Lung (tissue), 12 donors: Measurements from ENCODE around the gene TACR1. TPM values are rescaled to one million over a fixed set of nuclear protein-coding genes. Genes with fewer than 3 reads are reported as not detected.
A peak's percentile ranks its signal among the peaks of the same experiment; 100 is the strongest.

ENCODE experiments used
- ATAC-seq: fragments of 200-7000 bp; cut with Tn5 transposase; one replicate; pipeline ENCODE4 v1.9.1; 2020; ENCODE audit warnings: moderate number of reproducible peaks; ENCODE audit not compliant: insufficient read depth, low FRiP score
- DNase-seq, 3 donors: peaks; one replicate each; pipeline ENCODE4 v3.0.0-alpha.2; 2013 to 2017
- H3K27ac ChIP-seq, 2 donors: one replicate each; pipeline ENCODE4 v1.5.1; 2013; ENCODE audit warnings: mild to moderate bottlenecking in 2 of 2, moderate library complexity in 2 of 2, control low read depth in 1 of 2, inconsistent platforms in 1 of 2, low read depth in 1 of 2, low read length in 1 of 2
- H3K27me3 ChIP-seq, 3 donors: one replicate each; pipeline ENCODE4 v1.5.1; 2013; ENCODE audit warnings: low read length in 2 of 3; ENCODE audit not compliant: control insufficient read depth in 3 of 3, insufficient read depth in 3 of 3
- H3K36me3 ChIP-seq, 4 donors: one replicate each; pipeline ENCODE4 v1.5.1; 2013; ENCODE audit warnings: low read length in 4 of 4, mild to moderate bottlenecking in 1 of 4, moderate library complexity in 1 of 4; ENCODE audit not compliant: control insufficient read depth in 4 of 4, insufficient read depth in 4 of 4
- H3K4me1 ChIP-seq, 5 donors: one replicate each; pipeline ENCODE4 v1.5.1; 2013; ENCODE audit warnings: low read length in 5 of 5, mild to moderate bottlenecking in 2 of 5, moderate library complexity in 1 of 5; ENCODE audit not compliant: control insufficient read depth in 5 of 5, insufficient read depth in 5 of 5
- H3K4me3 ChIP-seq: one replicate; pipeline ENCODE4 v1.5.1; 2013; ENCODE audit warnings: mild to moderate bottlenecking, control low read depth, moderate library complexity
- H3K9ac ChIP-seq, 2 donors: one replicate each; pipeline ENCODE4 v1.5.1; 2013; ENCODE audit warnings: low read length in 2 of 2, control low read depth in 1 of 2; ENCODE audit not compliant: insufficient read depth in 1 of 2
- H3K9me3 ChIP-seq, 4 donors: one replicate each; pipeline ENCODE4 v1.5.1; 2013; ENCODE audit warnings: low read length in 3 of 4, mild to moderate bottlenecking in 1 of 4, moderate library complexity in 1 of 4; ENCODE audit not compliant: control insufficient read depth in 4 of 4, insufficient read depth in 3 of 4
- CTCF ChIP-seq: IDR thresholded peaks from 2 replicates; pipeline ENCODE4 v1.5.1; 2012; ENCODE audit warnings: mild to moderate bottlenecking; ENCODE audit errors: control extremely low read depth, extremely low read depth
- WGBS, 2 donors: extraction: QIAGEN DNeasy Blood & Tissue Kit; methylation state at CpG; one replicate each; pipeline ENCODE4 v1.1.7; 2013; 5-methylcytosine and 5-hydroxymethylcytosine counted together
- polyA plus RNA-seq, 2 donors: library from polyadenylated mRNA; stranded (reverse); fragments of 200-250 nt; gene quantifications; one replicate each; pipeline ENCODE4 v1.2.1, GENCODE V29; 2013
- total RNA-seq, 2 donors: library from RNA; depleted of rRNA in 1 of 2; stranded (reverse); fragments of >200 nt in 1 of 2; gene quantifications; one replicate each; pipeline ENCODE4 v1.2.1, GENCODE V29; 2014 to 2021
- donor health status: control.
- donor health status: control.
- donor health status: Bipolar disorder and iron deficiency.
- donor health status: healthy.
- donor health status: DM: yes; HTN: yes; CAD: no.

Gene TACR1
- total and polyA plus RNA-seq, 4 donors: 0.33 to 1.6 (median 0.59) TPM

GRCh38 chr2:75140288-75140687 lies 59.0 kb downstream of the TACR1 start:
- no peak overlapping the region for H3K27ac ChIP-seq
- H3K4me3 ChIP-seq: no peak overlapping the region
- DNase-seq (peak in 1 of 3 donors; percentile 47), ATAC-seq (no peak)
- no peaks in the 10 kb centered on the region for H3K27me3 ChIP-seq
- TF ChIP-seq CTCF: no peak
- H3K4me1 ChIP-seq: peaks cover 0 to 29% (median 9%) of the 10 kb centered on the region in 5 donors
- 27 to 30% methylated on average over 1 of the region's 1 CpG for WGBS, 2 donors
- H3K9ac ChIP-seq: no peak overlapping the region
- no peaks in the 10 kb centered on the region for H3K9me3 ChIP-seq
- no peaks in the 10 kb centered on the region for H3K36me3 ChIP-seq

- Histone ChIP-seq H3K27ac (no peak overlapping the region), H3K36me3 (no peaks in the 10 kb centered on the region), H3K9me3 (no peaks in the 10 kb centered on the region), H3K4me3 (no peak overlapping the region), H3K9ac (no peak overlapping the region), H3K4me1 (peaks cover 0 to 39% (median 9%) of the 10 kb centered on the region in 5 donors), H3K27me3 (no peaks in the 10 kb centered on the region)
- DNase-seq: no peak
- no peak for ATAC-seq
- 86 to 93% methylated on average over 3 of the region's 3 CpGs for WGBS, 2 donors
- TF ChIP-seq CTCF: no peak
Observed at GRCh38 chr2:75139171-75139570, 60.1 kb downstream of the TACR1 start.

DNA sequence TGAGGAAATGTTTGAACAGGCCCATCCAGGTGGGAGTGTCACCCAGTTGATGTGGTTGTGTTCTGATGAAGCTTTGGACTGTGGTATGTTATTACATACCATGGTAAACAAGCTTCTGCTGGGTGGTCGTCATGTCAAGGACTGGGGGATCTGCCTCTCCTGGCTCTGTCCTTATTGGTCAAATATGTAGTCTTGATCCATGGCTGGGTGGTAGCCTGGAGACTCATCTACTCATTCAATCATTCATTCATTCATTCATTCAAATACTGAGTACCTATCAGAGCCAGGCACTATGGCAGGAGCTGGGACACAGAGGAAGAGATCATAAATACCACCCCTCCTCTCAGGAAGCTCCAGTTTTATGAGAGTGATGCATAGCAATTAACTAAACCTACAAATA lies 60.8 kb downstream of the TACR1 start:
- H3K9me3 ChIP-seq: no peaks in the 10 kb centered on the region
- ATAC-seq: no peak
- no peak overlapping the region for H3K9ac ChIP-seq
- no peak for TF ChIP-seq CTCF
- H3K4me3 ChIP-seq: no peak overlapping the region
- no peaks in the 10 kb centered on the region for H3K36me3 ChIP-seq
- no peak for DNase-seq
- WGBS, 2 donors: 97 to 100% methylated on average over 1 of the region's 1 CpG
- H3K4me1 ChIP-seq: peaks cover 0 to 45% (median 9%) of the 10 kb centered on the region in 5 donors
- no peak overlapping the region for H3K27ac ChIP-seq
- no peaks in the 10 kb centered on the region for H3K27me3 ChIP-seq

DNA sequence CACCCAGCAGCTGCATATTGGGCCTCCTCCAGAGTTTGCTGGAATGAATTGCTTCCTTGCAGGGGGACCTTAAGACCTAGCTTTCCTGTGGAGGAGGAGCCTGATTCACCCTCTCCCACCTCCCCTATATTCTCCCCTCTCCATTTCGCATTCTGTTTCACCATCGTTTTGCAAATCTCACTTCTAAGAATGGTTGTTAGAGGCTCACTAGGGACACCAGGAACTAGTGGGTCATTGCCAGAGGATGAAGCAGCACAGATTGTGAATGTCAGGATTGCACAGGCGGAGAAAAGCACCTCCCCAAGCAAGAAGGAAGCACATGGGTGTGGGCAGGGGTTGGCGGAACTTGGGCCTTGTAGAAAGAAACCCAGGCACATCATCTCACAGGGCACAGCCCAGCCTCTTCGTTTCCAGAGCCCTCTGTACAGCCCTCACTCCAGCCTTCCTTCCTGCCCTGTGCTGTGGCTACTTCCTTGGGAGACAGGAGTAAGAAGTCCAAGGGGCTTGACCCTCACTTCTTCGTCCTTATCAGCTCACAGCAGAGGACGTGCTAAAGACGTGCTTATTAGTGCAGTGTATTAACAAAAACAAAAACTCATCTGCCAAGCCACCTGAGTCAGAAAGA lies 63.4 kb downstream of the TACR1 start:
- TF ChIP-seq CTCF: no peak
- Histone ChIP-seq H3K27me3 (no peaks in the 10 kb centered on the region), H3K4me1 (peaks cover 0 to 47% (median 9%) of the 10 kb centered on the region in 5 donors), H3K4me3 (no peak overlapping the region), H3K36me3 (no peaks in the 10 kb centered on the region), H3K9ac (no peak overlapping the region), H3K9me3 (no peaks in the 10 kb centered on the region), H3K27ac (no peak overlapping the region)
- no peak for ATAC-seq
- 59 to 61% methylated on average over 8 of the region's 8 CpGs for WGBS, 2 donors
- DNase-seq: peak in 2 of 3 donors; percentile 27 to 39
